Type B pancreatic cell (in vitro differentiated cells): Measurements from ENCODE around the gene SENP6. TPM values are rescaled to one million over a fixed set of nuclear protein-coding genes. Genes with fewer than 3 reads are reported as not detected.
"Not testable (repeated sequence)": the region's sequence is repeated elsewhere in the genome, so short reads cannot be mapped to it uniquely, and the experiment has no call there.

Experiments
- DNase-seq: peaks from one replicate; pipeline ENCODE4 v3.0.0; 2021; ENCODE audit warnings: mixed read lengths; ENCODE audit not compliant: unreplicated experiment; ENCODE audit errors: extremely low spot score
- H3K27ac Mint-ChIP-seq: 2 replicates; pipeline ENCODE4 v1.8.0; 2021; ENCODE audit warnings: mild to moderate bottlenecking, mixed read lengths
- H3K27me3 Mint-ChIP-seq: 2 replicates; pipeline ENCODE4 v1.8.0; 2021; ENCODE audit warnings: mixed read lengths
- H3K36me3 Mint-ChIP-seq: 2 replicates; pipeline ENCODE4 v1.8.0; 2021; ENCODE audit warnings: mixed read lengths
- H3K4me1 Mint-ChIP-seq: one replicate; pipeline ENCODE4 v1.8.0; 2021; ENCODE audit warnings: mixed read lengths; ENCODE audit not compliant: unreplicated experiment
- H3K4me3 Mint-ChIP-seq: 2 replicates; pipeline ENCODE4 v1.8.0; 2021; ENCODE audit warnings: mild to moderate bottlenecking, mixed read lengths
- H3K9me3 Mint-ChIP-seq: 2 replicates; pipeline ENCODE4 v1.8.0; 2021; ENCODE audit warnings: mixed read lengths
- total RNA-seq: library from RNA; stranded (reverse); gene quantifications from 2 replicates; pipeline ENCODE4 v1.2.1, GENCODE V29; 2021; ENCODE audit warnings: low replicate concordance
- TF ChIP-seq, protein P1 (sequence below): fragments of 200-600 bp; sonication (generic); conservative IDR thresholded peaks from 2 replicates; pipeline ENCODE4 v1.5.0; 2021; ENCODE audit warnings: antibody characterized with exemption, mild to moderate bottlenecking

Gene SENP6
- total RNA-seq, 1 donor from 2014 or later, result 104 TPM

GRCh38 chr6:75624988-75625387, 23.3 kb downstream of the SENP6 start:
- Mint-ChIP-seq H3K27me3 (no peaks in the 10 kb centered on the region), H3K36me3 (peaks cover 18% of the 10 kb centered on the region), H3K27ac (no peak overlapping the region), H3K4me3 (no peak overlapping the region), H3K9me3 (no peaks in the 10 kb centered on the region), H3K4me1 (peaks cover 7% of the 10 kb centered on the region)
- TF ChIP-seq, protein P1, sequence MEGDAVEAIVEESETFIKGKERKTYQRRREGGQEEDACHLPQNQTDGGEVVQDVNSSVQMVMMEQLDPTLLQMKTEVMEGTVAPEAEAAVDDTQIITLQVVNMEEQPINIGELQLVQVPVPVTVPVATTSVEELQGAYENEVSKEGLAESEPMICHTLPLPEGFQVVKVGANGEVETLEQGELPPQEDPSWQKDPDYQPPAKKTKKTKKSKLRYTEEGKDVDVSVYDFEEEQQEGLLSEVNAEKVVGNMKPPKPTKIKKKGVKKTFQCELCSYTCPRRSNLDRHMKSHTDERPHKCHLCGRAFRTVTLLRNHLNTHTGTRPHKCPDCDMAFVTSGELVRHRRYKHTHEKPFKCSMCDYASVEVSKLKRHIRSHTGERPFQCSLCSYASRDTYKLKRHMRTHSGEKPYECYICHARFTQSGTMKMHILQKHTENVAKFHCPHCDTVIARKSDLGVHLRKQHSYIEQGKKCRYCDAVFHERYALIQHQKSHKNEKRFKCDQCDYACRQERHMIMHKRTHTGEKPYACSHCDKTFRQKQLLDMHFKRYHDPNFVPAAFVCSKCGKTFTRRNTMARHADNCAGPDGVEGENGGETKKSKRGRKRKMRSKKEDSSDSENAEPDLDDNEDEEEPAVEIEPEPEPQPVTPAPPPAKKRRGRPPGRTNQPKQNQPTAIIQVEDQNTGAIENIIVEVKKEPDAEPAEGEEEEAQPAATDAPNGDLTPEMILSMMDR, result no peak
- no peak for DNase-seq

DNA sequence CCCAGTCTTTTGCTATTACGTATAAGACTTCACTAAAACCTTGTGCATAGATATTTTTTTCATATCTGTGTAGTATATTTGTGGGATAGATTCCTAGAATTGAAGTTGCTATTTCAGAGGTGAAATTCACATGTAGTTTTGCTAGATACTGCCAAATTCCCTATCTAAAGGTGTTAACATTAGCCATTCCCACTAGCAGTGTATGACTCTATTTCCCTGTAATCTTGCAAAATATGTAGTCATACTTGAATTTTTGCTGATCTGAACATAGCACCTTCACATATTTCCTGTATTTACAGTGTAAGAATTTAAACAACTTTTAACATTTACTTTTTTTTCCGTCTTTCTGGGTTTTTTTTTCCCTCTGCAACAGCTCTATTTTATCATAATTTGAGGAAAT, 24.9 kb downstream of the SENP6 start:
- TF ChIP-seq, protein P1, result no peak
- H3K4me3 Mint-ChIP-seq, result no peak overlapping the region

DNA sequence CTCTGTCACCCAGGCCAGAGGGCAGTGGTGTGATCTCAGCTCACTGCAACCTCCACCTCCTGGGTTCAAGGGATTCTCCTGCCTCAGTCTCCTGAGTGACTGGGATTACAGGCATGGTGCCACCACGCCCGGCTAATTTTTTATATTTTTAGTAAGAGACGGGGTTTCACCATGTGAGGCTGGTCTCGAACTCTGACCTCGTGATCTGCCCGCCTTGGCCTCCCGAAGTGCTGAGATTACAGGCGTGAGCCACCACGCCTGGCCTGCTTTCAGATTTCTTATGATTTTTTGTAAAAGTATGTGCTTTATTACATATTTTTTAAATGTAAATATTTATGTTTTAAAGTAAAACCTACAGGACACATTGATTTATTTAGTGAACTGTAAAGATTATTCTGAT, 26.0 kb downstream of the SENP6 start:
- not testable (repeated sequence) for H3K27me3 Mint-ChIP-seq, H3K4me1 Mint-ChIP-seq, H3K9me3 Mint-ChIP-seq, H3K27ac Mint-ChIP-seq, DNase-seq, H3K4me3 Mint-ChIP-seq
- H3K36me3 Mint-ChIP-seq, result peaks cover 16% of the 10 kb centered on the region

More for the DNA sequence above, 24.9 kb downstream of the SENP6 start:
- Mint-ChIP-seq H3K27me3 (no peaks in the 10 kb centered on the region), H3K9me3 (no peaks in the 10 kb centered on the region), H3K36me3 (peaks cover 15% of the 10 kb centered on the region), H3K27ac (peak overlapping the region; percentile 75), H3K4me1 (peaks cover 1% of the 10 kb centered on the region)
- DNase-seq, result no peak

GRCh38 chr6:75631859-75632635, 30.4 kb downstream of the SENP6 start:
- Mint-ChIP-seq H3K27ac (no peak overlapping the region), H3K36me3 (peaks cover 21% of the 10 kb centered on the region), H3K4me1 (peaks cover 7% of the 10 kb centered on the region), H3K9me3 (no peaks in the 10 kb centered on the region), H3K27me3 (no peaks in the 10 kb centered on the region), H3K4me3 (no peak overlapping the region)
- no peak for DNase-seq
- TF ChIP-seq, protein P1, result no peak

GRCh38 chr6:75633045-75633444, 31.4 kb downstream of the SENP6 start:
- Mint-ChIP-seq H3K36me3 (peaks cover 23% of the 10 kb centered on the region), H3K27ac (no peak overlapping the region)
- TF ChIP-seq, protein P1, result no peak

DNA sequence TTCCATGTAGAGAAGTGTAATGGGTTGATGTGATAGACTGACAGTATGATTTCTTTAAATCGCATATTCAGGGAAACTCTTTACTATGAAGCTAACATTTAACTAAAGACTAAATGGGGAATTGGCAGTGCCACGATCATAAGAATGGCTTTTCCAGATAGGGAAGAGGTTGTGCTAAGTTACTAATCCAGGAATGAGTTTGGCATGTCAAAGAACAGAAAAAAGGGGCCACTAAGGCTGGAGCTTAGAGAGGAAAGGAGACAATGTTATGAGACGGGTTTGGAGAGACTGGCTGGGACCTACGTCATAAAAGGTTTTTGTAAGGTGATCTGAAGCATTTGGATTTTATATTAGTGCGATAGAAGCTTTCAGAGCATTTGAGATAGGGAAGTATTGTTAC, 40.6 kb downstream of the SENP6 start:
- no peaks in the 10 kb centered on the region for H3K27me3 Mint-ChIP-seq
- TF ChIP-seq, protein P1, result no peak
- peaks cover 34% of the 10 kb centered on the region for H3K36me3 Mint-ChIP-seq
- no peaks in the 10 kb centered on the region for H3K4me1 Mint-ChIP-seq
- H3K9me3 Mint-ChIP-seq, result no peaks in the 10 kb centered on the region
- H3K4me3 Mint-ChIP-seq, result no peak overlapping the region
- H3K27ac Mint-ChIP-seq, result no peak overlapping the region
- DNase-seq, result no peak

More at GRCh38 chr6:75633045-75633444, 31.4 kb downstream of the SENP6 start:
- no peak for DNase-seq
- Mint-ChIP-seq H3K4me3 (no peak overlapping the region), H3K4me1 (peaks cover 7% of the 10 kb centered on the region), H3K27me3 (no peaks in the 10 kb centered on the region), H3K9me3 (no peaks in the 10 kb centered on the region)
